ENCODE results near the gene LAIR2.

GRCh38 chr19:54517483-54517882 lies 14.9 kb downstream of the LAIR2 start:
- no peak for TF ChIP-seq CTCF (IDR thresholded peaks at IDR 0.05; ENCODE audit: poor library complexity)
- TF ChIP-seq EZH2 (IDR thresholded peaks at IDR 0.05; ENCODE audit: borderline replicate concordance): no peak
- no peak for TF ChIP-seq EZH2phosphoT487 (IDR thresholded peaks at IDR 0.05; ENCODE audit: low read depth, severe bottlenecking, unreplicated experiment)

All from hepatocyte (in vitro differentiated cells).